IMR-90 (cell line): ENCODE results near the gene OXER1. TPM values are rescaled to one million over a fixed set of nuclear protein-coding genes. Genes with fewer than 3 reads are reported as not detected.

Experiments used
- ATAC-seq: fragments of 200-7000 bp; cut with Tn5 transposase; 2 replicates; pipeline ENCODE4 v1.9.1; 2020; ENCODE audit warnings: low read depth, mild to moderate bottlenecking, moderate library complexity
- BruUV-seq: library from RNA; stranded (reverse); fragments of 400-500 nt; replicated peaks from 2 replicates; lab custom pipeline; 2021; lab: Mats Ljungman, UMichigan
- CTCF ChIA-PET: fragments of 300-600 bp; formaldehyde crosslinking; extraction: SDS; loops from one replicate; lab custom pipeline; 2021; ENCODE audit warnings: antibody characterized with exemption; lab: Yijun Ruan, JAX
- POLR2A ChIA-PET: fragments of 300-600 bp; sonication (Branson Sonifier 250); formaldehyde crosslinking; loops from one replicate; lab custom pipeline; 2022; ENCODE audit warnings: antibody characterized with exemption; ENCODE audit not compliant: unreplicated experiment; lab: Charles Lee
- DNase-seq: peaks from one replicate; pipeline ENCODE4 v3.0.0; 2013
- H2AFZ ChIP-seq: replicated peaks from 2 replicates; pipeline ENCODE3; 2013; ENCODE audit warnings: low read length, mild to moderate bottlenecking; ENCODE audit not compliant: poor library complexity
- H2AK5ac ChIP-seq: 2 replicates; pipeline ENCODE4 v1.6.1; 2013; ENCODE audit warnings: low read depth, low read length, inconsistent platforms
- H2AK9ac ChIP-seq: replicated peaks from 2 replicates; pipeline ENCODE3; 2013; ENCODE audit warnings: mild to moderate bottlenecking, low read depth, low read length, moderate library complexity; ENCODE audit not compliant: poor library complexity
- H2BK120ac ChIP-seq: 2 replicates; pipeline ENCODE4 v1.6.1; 2013; ENCODE audit warnings: low read depth, low read length, inconsistent platforms
- H2BK15ac ChIP-seq: 3 replicates; pipeline ENCODE4 v1.6.1; 2013; ENCODE audit warnings: low read depth, low read length, inconsistent platforms
- H2BK20ac ChIP-seq: 2 replicates; pipeline ENCODE4 v1.6.1; 2013; ENCODE audit warnings: low read depth, mild to moderate bottlenecking, inconsistent platforms, low read length, moderate library complexity
- H2BK5ac ChIP-seq: 2 replicates; pipeline ENCODE4 v1.6.1; 2013; ENCODE audit warnings: mild to moderate bottlenecking, low read depth, low read length, inconsistent platforms; ENCODE audit not compliant: poor library complexity, severe bottlenecking
- H3K14ac ChIP-seq: replicated peaks from 2 replicates; pipeline ENCODE4 v1.6.1; 2013; ENCODE audit warnings: low read depth, low read length, inconsistent platforms
- H3K18ac ChIP-seq: 2 replicates; pipeline ENCODE4 v1.6.1; 2013; ENCODE audit warnings: low read depth, low read length, control low read depth
- H3K23ac ChIP-seq: 2 replicates; pipeline ENCODE4 v1.6.1; 2013; ENCODE audit warnings: low read depth, low read length, inconsistent platforms
- H3K27ac ChIP-seq: 2 replicates; pipeline ENCODE4 v1.5.1; 2013; ENCODE audit warnings: mild to moderate bottlenecking, control low read depth, low read length; ENCODE audit not compliant: insufficient read depth
- H3K27me3 ChIP-seq: 2 replicates; pipeline ENCODE4 v1.6.1; 2013; ENCODE audit warnings: low read length; ENCODE audit not compliant: control insufficient read depth, insufficient read depth
- H3K36me3 ChIP-seq: 2 replicates; pipeline ENCODE4 v1.6.1; 2013; ENCODE audit warnings: low read length, mixed read lengths; ENCODE audit not compliant: control insufficient read depth, insufficient read depth
- H3K4ac ChIP-seq: 2 replicates; pipeline ENCODE4 v1.6.1; 2013; ENCODE audit warnings: low read depth, low read length, inconsistent platforms
- H3K4me1 ChIP-seq: 2 replicates; pipeline ENCODE4 v1.6.1; 2013; ENCODE audit warnings: low read length, mixed read lengths; ENCODE audit not compliant: control insufficient read depth, insufficient read depth
- H3K4me2 ChIP-seq: 2 replicates; pipeline ENCODE4 v1.6.1; 2013; ENCODE audit warnings: low read depth, mild to moderate bottlenecking, control low read depth, low read length, moderate library complexity
- H3K4me3 ChIP-seq: 2 replicates; pipeline ENCODE4 v1.5.1; 2013; ENCODE audit warnings: low read depth, mild to moderate bottlenecking, control low read depth, low read length, moderate library complexity; ENCODE audit not compliant: insufficient read depth
- H3K56ac ChIP-seq: 2 replicates; pipeline ENCODE4 v1.6.1; 2013; ENCODE audit warnings: low read length, inconsistent platforms; ENCODE audit not compliant: insufficient read depth; ENCODE audit errors: extremely low read depth
- H3K79me1 ChIP-seq, 2 experiments: 2 replicates each; pipeline ENCODE4 v1.6.1; 2013; ENCODE audit warnings: low read length in 2 of 2, inconsistent platforms in 1 of 2, low read depth in 1 of 2
- H3K9ac ChIP-seq: 2 replicates; pipeline ENCODE4 v1.6.1; 2013; ENCODE audit warnings: low read depth, low read length, control low read depth
- H3K9me1 ChIP-seq: 2 replicates; pipeline ENCODE4 v1.6.1; 2013; ENCODE audit warnings: low read length, inconsistent platforms; ENCODE audit not compliant: insufficient read depth
- H3K9me3 ChIP-seq: 2 replicates; pipeline ENCODE4 v1.6.1; 2013; ENCODE audit warnings: low read length; ENCODE audit not compliant: control insufficient read depth, insufficient read depth
- H4K20me1 ChIP-seq: 2 replicates; pipeline ENCODE4 v1.6.1; 2013; ENCODE audit warnings: low read length, inconsistent platforms; ENCODE audit not compliant: insufficient read depth
- H4K5ac ChIP-seq: 2 replicates; pipeline ENCODE4 v1.6.1; 2013; ENCODE audit warnings: mild to moderate bottlenecking, low read depth, low read length, control low read depth
- H4K8ac ChIP-seq, 2 experiments: 2 replicates each; pipeline ENCODE4 v1.6.1; 2013; ENCODE audit warnings: low read depth in 2 of 2, low read length in 2 of 2, control low read depth in 1 of 2, inconsistent platforms in 1 of 2
- H4K91ac ChIP-seq: 2 replicates; pipeline ENCODE4 v1.6.1; 2013; ENCODE audit warnings: low read depth, low read length, inconsistent platforms; ENCODE audit not compliant: insufficient read depth
- FOS ChIP-seq: fragments of 150-350 bp; IDR thresholded peaks from 2 replicates; pipeline ENCODE4 v1.6.1; 2016; ENCODE audit warnings: low read depth, low read length
- MAZ ChIP-seq: IDR thresholded peaks from 2 replicates; pipeline ENCODE4 v1.6.1; 2012; ENCODE audit warnings: low read depth, mild to moderate bottlenecking, low read length, improper control_type of control experiment, moderate library complexity, borderline replicate concordance
- POLR2A ChIP-seq: IDR thresholded peaks from 2 replicates; pipeline ENCODE4 v1.6.1; 2012; ENCODE audit warnings: mild to moderate bottlenecking, low read depth, low read length
- RAD21 ChIP-seq: IDR thresholded peaks from 2 replicates; pipeline ENCODE4 v1.6.1; 2012; ENCODE audit warnings: low read length, improper control_type of control experiment
- whole genome bisulfite sequencing, 2 experiments: methylation state at CpG; one replicate each; pipeline versions ENCODE4 v1.1.5 to v1.1.7; 2013; ENCODE audit warnings: missing lambda C conversion rate in 2 of 2; ENCODE audit not compliant: insufficient read length in 1 of 2; ENCODE audit errors: extremely low coverage in 2 of 2; 5-methylcytosine and 5-hydroxymethylcytosine counted together
- dilution Hi-C: fragments of 300-500 bp; cut with HindIII; formaldehyde crosslinking; loops from one replicate; pipeline ENCODE4 v1.14.3; 2018; ENCODE audit warnings: low sequenced_read_pairs; ENCODE audit not compliant: unreplicated experiment
- in situ Hi-C: fragments of 300-500 bp; cut with MboI; formaldehyde crosslinking; loops from 3 replicates; pipeline ENCODE4 v1.14.3; 2019; ENCODE audit warnings: low sequenced_read_pairs, inconsistent platforms, mixed read lengths
- intact Hi-C: fragments of 100-400 bp; cut with micrococcal nuclease; formaldehyde crosslinking; loops from 2 replicates; pipeline ENCODE4 v1.10.0; 2022
- polyA plus RNA-seq, 3 experiments: library from polyadenylated mRNA; depleted of rRNA; stranded (reverse); fragments of >200 nt; gene quantifications; 2 replicates each; pipeline ENCODE4 v1.2.3, GENCODE V29; 2012; ENCODE audit warnings: low replicate concordance in 1 of 3
- total RNA-seq: library from RNA; depleted of rRNA; stranded (reverse); fragments of >200 nt; gene quantifications from 2 replicates; pipeline ENCODE4 v1.2.3, GENCODE V29; 2012

Gene OXER1
- total and polyA plus RNA-seq, 2 of the 4 experiments (the other 2 are of a cell fraction), result not detected

- CTCF ChIA-PET, result interaction anchor here (1.0 kb wide), 1 partner anchor 11 kb away, joined by 3 read pairs; no protein-coding TSS in a partner anchor
- no peak for TF ChIP-seq POLR2A
- no peak for TF ChIP-seq RAD21
- no peak for TF ChIP-seq MAZ
- TF ChIP-seq FOS, result no peak
These were observed 22.8 kb downstream of the OXER1 start for GRCh38 chr2:42741140-42741539.

More at GRCh38 chr2:42741140-42741539, 22.8 kb downstream of the OXER1 start:
- dilution Hi-C loops, result no loop called here
- H4K8ac ChIP-seq, result no peak overlapping the region
- no peaks in the 10 kb centered on the region for H3K9me1 ChIP-seq
- POLR2A ChIA-PET, result no interaction called here
- H4K91ac ChIP-seq, result no peak overlapping the region
- H2BK15ac ChIP-seq, result no peak overlapping the region
- ATAC-seq, result no peak
- DNase-seq, result no peak
- 67% methylated on average over 1 of the region's 3 CpGs; no CpG with 5 or more reads in 1 of the 2 experiments for WGBS, 2 experiments
- H2BK5ac ChIP-seq, result no peak overlapping the region
- no peak overlapping the region for H3K27ac ChIP-seq
- H3K9me3 ChIP-seq, result no peaks in the 10 kb centered on the region
- H2BK120ac ChIP-seq, result no peak overlapping the region
- H3K27me3 ChIP-seq, result no peaks in the 10 kb centered on the region
- H3K4ac ChIP-seq, result no peak overlapping the region
- in situ Hi-C loops, result no loop called here
- no peaks in the 10 kb centered on the region for H3K4me1 ChIP-seq
- H3K18ac ChIP-seq, result no peak overlapping the region
- H3K23ac ChIP-seq, result no peak overlapping the region
- no peak overlapping the region for H4K5ac ChIP-seq
- no peak overlapping the region for H2AK9ac ChIP-seq
- no peak overlapping the region for H3K14ac ChIP-seq
- intact Hi-C loops, result no loop called here
- no peak overlapping the region for H3K4me3 ChIP-seq
- H2BK20ac ChIP-seq, result no peak overlapping the region
- H3K79me1 ChIP-seq, result no peaks in the 10 kb centered on the region
- no peaks in the 10 kb centered on the region for H4K20me1 ChIP-seq
- H2AFZ ChIP-seq, result no peak overlapping the region
- no TSS peak for BruUV-seq
- H3K36me3 ChIP-seq, result peaks cover 3% of the 10 kb centered on the region; the same call in 1 of the 2 replicates
- no peak overlapping the region for H3K9ac ChIP-seq
- H2AK5ac ChIP-seq, result no peak overlapping the region
- no peak overlapping the region for H3K4me2 ChIP-seq
- H3K56ac ChIP-seq, result no peak overlapping the region
